IPS-15b (cell line): ENCODE measurements around the gene NDUFAF7.

Source experiments
- H3K27me3 ChIP-seq: one replicate; pipeline ENCODE4 v1.6.1; 2013; ENCODE audit warnings: low read length; ENCODE audit not compliant: control insufficient read depth, insufficient read depth
- H3K36me3 ChIP-seq: one replicate; pipeline ENCODE4 v1.6.1; 2013; ENCODE audit warnings: low read length; ENCODE audit not compliant: control insufficient read depth, insufficient read depth
- H3K4me1 ChIP-seq: one replicate; pipeline ENCODE4 v1.6.1; 2013; ENCODE audit warnings: mild to moderate bottlenecking, low read length; ENCODE audit not compliant: control insufficient read depth, insufficient read depth
- H3K4me3 ChIP-seq: one replicate; pipeline ENCODE4 v1.5.1; 2013; ENCODE audit warnings: low read depth, low read length
- H3K9ac ChIP-seq: one replicate; pipeline ENCODE4 v1.6.1; 2013; ENCODE audit warnings: low read depth, mild to moderate bottlenecking, low read length
- H3K9me3 ChIP-seq: one replicate; pipeline ENCODE4 v1.6.1; 2013; ENCODE audit warnings: mild to moderate bottlenecking, low read length; ENCODE audit not compliant: control insufficient read depth, insufficient read depth

NDUFAF7 gene

GRCh38 chr2:37263839-37264238, 32.4 kb downstream of the NDUFAF7 start:
- no peaks in the 10 kb centered on the region for H3K9me3 ChIP-seq
- H3K4me3 ChIP-seq: no peak overlapping the region
- H3K27me3 ChIP-seq: no peaks in the 10 kb centered on the region
- no peaks in the 10 kb centered on the region for H3K4me1 ChIP-seq
- no peak overlapping the region for H3K9ac ChIP-seq
- no peaks in the 10 kb centered on the region for H3K36me3 ChIP-seq

DNA sequence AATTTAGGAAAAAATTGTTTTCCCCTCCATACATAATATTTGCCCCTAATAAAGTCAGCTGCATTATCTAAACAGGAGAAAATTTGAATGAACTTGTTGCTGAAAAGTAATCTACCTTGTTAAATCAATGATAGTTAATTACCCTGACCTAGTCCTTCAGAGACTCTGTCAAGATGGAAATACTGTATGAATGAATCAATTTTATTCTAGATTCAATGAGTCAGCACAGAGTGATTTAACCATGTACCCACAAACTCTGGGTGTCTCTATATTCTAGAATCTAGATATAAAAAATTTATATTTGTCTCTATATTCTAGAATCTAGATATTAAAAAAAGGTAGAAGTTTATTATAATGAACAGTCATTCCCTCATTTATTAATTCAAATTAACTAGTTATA, 36.2 kb downstream of the NDUFAF7 start:
- Histone ChIP-seq H3K27me3 (no peaks in the 10 kb centered on the region), H3K36me3 (no peaks in the 10 kb centered on the region), H3K9me3 (no peaks in the 10 kb centered on the region), H3K4me1 (peaks cover 10% of the 10 kb centered on the region), H3K4me3 (no peak overlapping the region), H3K9ac (no peak overlapping the region)

DNA sequence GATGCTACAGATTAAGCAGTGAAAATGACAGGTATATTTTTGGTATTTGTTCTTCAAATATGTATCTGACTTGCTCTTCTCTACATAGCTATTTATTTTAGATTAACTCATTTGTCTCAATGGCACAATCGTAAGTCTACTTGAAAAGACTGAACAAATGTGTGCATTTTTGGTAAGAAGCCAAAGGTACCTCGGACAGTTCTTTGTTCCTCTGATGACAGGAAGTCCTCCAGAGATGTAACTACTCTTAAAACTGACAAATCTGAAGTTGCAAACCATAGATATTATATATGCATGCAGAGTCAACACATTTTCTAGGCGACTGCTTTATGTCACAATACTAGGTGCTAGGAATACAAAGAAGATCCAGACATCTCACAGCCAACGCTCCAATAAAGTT, 36.7 kb downstream of the NDUFAF7 start:
- Histone ChIP-seq H3K9ac (no peak overlapping the region), H3K36me3 (no peaks in the 10 kb centered on the region), H3K4me1 (peaks cover 10% of the 10 kb centered on the region), H3K27me3 (no peaks in the 10 kb centered on the region), H3K9me3 (no peaks in the 10 kb centered on the region), H3K4me3 (no peak overlapping the region)

GRCh38 chr2:37271376-37272067, 40.1 kb downstream of the NDUFAF7 start:
- Histone ChIP-seq H3K36me3 (no peaks in the 10 kb centered on the region), H3K9ac (no peak overlapping the region)

DNA sequence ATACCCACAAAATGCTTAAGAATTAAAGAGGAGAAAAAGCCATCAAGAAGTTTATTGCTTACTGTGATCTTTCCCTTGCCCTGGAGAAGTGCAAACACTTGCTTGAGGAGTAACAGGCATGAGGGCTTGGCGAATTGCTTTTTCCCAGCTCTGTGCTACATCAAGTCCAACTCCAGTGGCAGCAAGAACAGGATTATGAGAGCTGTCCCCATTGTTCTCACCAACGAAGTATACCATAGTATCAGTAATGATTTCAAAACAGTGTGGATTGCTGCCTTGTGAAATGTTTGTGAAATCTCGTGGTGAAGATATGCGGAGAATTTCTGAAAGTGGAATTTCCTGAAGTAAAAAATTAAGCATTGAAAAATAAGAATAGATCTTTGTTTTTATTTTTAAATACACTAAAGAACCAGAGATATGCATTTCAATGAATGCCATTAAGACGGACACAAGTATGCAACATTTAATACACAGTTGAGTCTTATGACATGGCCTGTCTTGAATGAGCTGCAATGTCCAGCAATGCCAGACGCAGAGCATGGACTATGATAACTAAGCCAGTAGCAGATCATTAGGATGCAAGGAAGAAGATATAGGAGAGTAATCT, 43.0 kb downstream of the NDUFAF7 start:
- H3K4me3 ChIP-seq: no peak overlapping the region
- peaks cover 10% of the 10 kb centered on the region for H3K4me1 ChIP-seq
- no peak overlapping the region for H3K9ac ChIP-seq
- no peaks in the 10 kb centered on the region for H3K9me3 ChIP-seq
- H3K36me3 ChIP-seq: no peaks in the 10 kb centered on the region
- no peaks in the 10 kb centered on the region for H3K27me3 ChIP-seq

More at GRCh38 chr2:37271376-37272067, 40.1 kb downstream of the NDUFAF7 start:
- no peak overlapping the region for H3K4me3 ChIP-seq
- no peaks in the 10 kb centered on the region for H3K9me3 ChIP-seq
- no peaks in the 10 kb centered on the region for H3K27me3 ChIP-seq
- peaks cover 10% of the 10 kb centered on the region for H3K4me1 ChIP-seq

DNA sequence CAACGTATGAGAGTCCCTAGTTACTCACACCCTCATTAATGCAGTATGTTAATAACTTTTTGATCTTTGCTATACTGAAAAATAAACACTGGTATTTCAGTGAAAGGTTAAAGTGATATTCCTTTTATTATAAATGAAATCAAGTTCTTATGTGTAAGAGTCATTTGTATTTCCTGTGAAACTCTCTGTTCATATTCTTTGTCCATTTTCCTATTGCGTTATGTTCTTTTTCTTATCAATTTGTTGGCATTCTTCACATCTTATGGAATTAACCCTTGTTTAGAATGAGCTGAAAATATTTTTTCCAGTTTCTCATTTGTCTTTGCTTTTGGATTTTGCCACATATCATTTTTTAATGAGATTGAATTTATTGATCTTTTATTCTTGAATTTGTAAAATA, 44.8 kb downstream of the NDUFAF7 start:
- Histone ChIP-seq H3K27me3 (no peaks in the 10 kb centered on the region), H3K9ac (no peak overlapping the region), H3K36me3 (no peaks in the 10 kb centered on the region), H3K4me3 (no peak overlapping the region), H3K9me3 (no peaks in the 10 kb centered on the region), H3K4me1 (peaks cover 6% of the 10 kb centered on the region)

GRCh38 chr2:37281916-37282315, 50.5 kb downstream of the NDUFAF7 start:
- Histone ChIP-seq H3K27me3 (no peaks in the 10 kb centered on the region), H3K9me3 (no peaks in the 10 kb centered on the region), H3K4me1 (no peaks in the 10 kb centered on the region), H3K4me3 (no peak overlapping the region), H3K36me3 (no peaks in the 10 kb centered on the region), H3K9ac (no peak overlapping the region)

DNA sequence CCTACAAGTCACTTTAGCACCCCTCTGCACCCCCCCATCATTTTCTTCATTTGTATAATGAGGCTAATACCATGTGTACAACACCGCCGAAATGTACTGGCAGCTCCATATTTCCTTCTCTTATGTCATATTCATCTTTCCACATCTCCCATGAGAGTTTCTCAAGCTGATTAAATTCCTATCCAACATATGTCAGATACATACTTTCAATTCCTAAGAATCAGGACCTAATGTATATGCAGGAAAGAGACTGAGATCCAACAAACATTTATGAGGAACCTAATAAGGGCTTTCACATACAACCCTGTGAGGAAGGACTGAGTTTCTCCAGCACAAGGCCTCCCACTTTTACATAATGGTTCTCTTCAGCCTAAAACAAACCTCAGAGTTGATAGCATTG, 51.3 kb downstream of the NDUFAF7 start:
- no peaks in the 10 kb centered on the region for H3K27me3 ChIP-seq
- no peaks in the 10 kb centered on the region for H3K9me3 ChIP-seq
- H3K9ac ChIP-seq: no peak overlapping the region
- no peak overlapping the region for H3K4me3 ChIP-seq
- H3K4me1 ChIP-seq: no peaks in the 10 kb centered on the region
- no peaks in the 10 kb centered on the region for H3K36me3 ChIP-seq

- Histone ChIP-seq H3K36me3 (no peaks in the 10 kb centered on the region), H3K27me3 (no peaks in the 10 kb centered on the region), H3K9ac (no peak overlapping the region), H3K4me3 (no peak overlapping the region), H3K4me1 (no peaks in the 10 kb centered on the region), H3K9me3 (no peaks in the 10 kb centered on the region)
Measured at GRCh38 chr2:37283207-37283606, 51.7 kb downstream of the NDUFAF7 start.

DNA sequence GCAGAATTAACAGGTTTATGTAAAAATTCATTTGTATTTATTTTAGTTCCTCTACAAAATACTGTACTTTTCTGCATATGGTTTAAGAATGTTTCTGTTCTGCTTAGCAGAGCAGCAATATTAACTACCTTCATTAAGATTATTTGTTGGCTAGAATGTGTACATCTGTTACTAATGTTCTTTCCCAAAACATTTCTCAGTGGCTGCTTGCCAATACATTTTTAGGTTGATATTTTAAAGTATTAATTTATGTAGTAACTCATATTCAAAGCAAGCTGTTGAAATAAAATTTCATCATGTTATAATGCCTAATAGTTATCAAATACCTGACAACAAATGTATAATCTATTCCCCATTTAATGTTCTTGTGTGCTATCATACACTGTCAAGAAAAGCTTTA, 52.9 kb downstream of the NDUFAF7 start:
- H3K9ac ChIP-seq: no peak overlapping the region
- H3K4me1 ChIP-seq: no peaks in the 10 kb centered on the region
- no peaks in the 10 kb centered on the region for H3K36me3 ChIP-seq
- H3K27me3 ChIP-seq: no peaks in the 10 kb centered on the region
- no peak overlapping the region for H3K4me3 ChIP-seq
- no peaks in the 10 kb centered on the region for H3K9me3 ChIP-seq

GRCh38 chr2:37287966-37288365, 56.5 kb downstream of the NDUFAF7 start:
- H3K9me3 ChIP-seq: no peaks in the 10 kb centered on the region
- no peaks in the 10 kb centered on the region for H3K4me1 ChIP-seq
- no peak overlapping the region for H3K9ac ChIP-seq
- H3K4me3 ChIP-seq: no peak overlapping the region
- H3K27me3 ChIP-seq: no peaks in the 10 kb centered on the region
- no peaks in the 10 kb centered on the region for H3K36me3 ChIP-seq

- H3K4me1 ChIP-seq: no peaks in the 10 kb centered on the region
- H3K4me3 ChIP-seq: no peak overlapping the region
- H3K9ac ChIP-seq: no peak overlapping the region
- H3K27me3 ChIP-seq: no peaks in the 10 kb centered on the region
- no peaks in the 10 kb centered on the region for H3K9me3 ChIP-seq
- H3K36me3 ChIP-seq: no peaks in the 10 kb centered on the region
Measured at GRCh38 chr2:37291680-37292079, 60.2 kb downstream of the NDUFAF7 start.
